SKM-1 treated with dmso at 0.1 percent for 144 hours (cell line): ENCODE measurements around the gene PSMA6.
"Not testable (repeated sequence)": the region's sequence is repeated elsewhere in the genome, so short reads cannot be mapped to it uniquely, and the experiment has no call there.

Experiments used
- DNase-seq: peaks from one replicate; lab custom pipeline; 2025; ENCODE audit not compliant: unreplicated experiment; lab: John Stamatoyannopoulos, UW

PSMA6 gene

GRCh38 chr14:35319509-35319908, 27.3 kb downstream of the PSMA6 start:
- no peak for DNase-seq

- DNase-seq: no peak
Measured at GRCh38 chr14:35320472-35320871, 28.3 kb downstream of the PSMA6 start.

GRCh38 chr14:35326375-35326774, 34.2 kb downstream of the PSMA6 start:
- no peak for DNase-seq

- DNase-seq: no peak
Measured at GRCh38 chr14:35331605-35332516, 39.7 kb downstream of the PSMA6 start.

- DNase-seq: no peak
Measured at GRCh38 chr14:35332517-35333263, 40.5 kb downstream of the PSMA6 start.

GRCh38 chr14:35333264-35333730, 41.1 kb downstream of the PSMA6 start:
- DNase-seq: no peak

- no peak for DNase-seq
Measured at GRCh38 chr14:35333797-35334743, 41.9 kb downstream of the PSMA6 start.

GRCh38 chr14:35335388-35336092, 43.4 kb downstream of the PSMA6 start:
- no peak for DNase-seq

- DNase-seq: not testable (repeated sequence)
Measured at GRCh38 chr14:35336171-35336493, 44.0 kb downstream of the PSMA6 start.

- DNase-seq: no peak
Measured at GRCh38 chr14:35336494-35337268, 44.5 kb downstream of the PSMA6 start.

- DNase-seq: no peak
Measured at GRCh38 chr14:35337269-35338255, 45.4 kb downstream of the PSMA6 start.

GRCh38 chr14:35338731-35339405, 46.7 kb downstream of the PSMA6 start:
- no peak for DNase-seq

GRCh38 chr14:35339761-35340406, 47.7 kb downstream of the PSMA6 start:
- DNase-seq: peak; percentile 38

GRCh38 chr14:35340616-35341453, 48.7 kb downstream of the PSMA6 start:
- DNase-seq: no peak

GRCh38 chr14:35341454-35341750, 49.2 kb downstream of the PSMA6 start:
- no peak for DNase-seq

GRCh38 chr14:35341751-35342488, 49.7 kb downstream of the PSMA6 start:
- no peak for DNase-seq
